GM21619 (cell line): ENCODE results near the gene LOXHD1.

Experiments
- ATAC-seq: cut with Tn5 transposase; IDR thresholded peaks from one replicate; pipeline ENCODE4 v1.9.1; 2021; ENCODE audit not compliant: unreplicated experiment

Gene LOXHD1

GRCh38 chr18:46481048-46481846 is 175.8 kb downstream of the LOXHD1 start:
- no peak for ATAC-seq

GRCh38 chr18:46480226-46480625 is 176.8 kb downstream of the LOXHD1 start:
- ATAC-seq: no peak

- no peak for ATAC-seq
These were observed 178.2 kb downstream of the LOXHD1 start for GRCh38 chr18:46478796-46479195.

GRCh38 chr18:46477425-46478011 is 179.5 kb downstream of the LOXHD1 start:
- ATAC-seq: no peak

- ATAC-seq: no peak
These were observed 181.6 kb downstream of the LOXHD1 start for GRCh38 chr18:46475390-46475752.

GRCh38 chr18:46474487-46475389 is 182.3 kb downstream of the LOXHD1 start:
- ATAC-seq: no peak

- no peak for ATAC-seq
These were observed 185.1 kb downstream of the LOXHD1 start for GRCh38 chr18:46471809-46472498.

- ATAC-seq: no peak
These were observed 186.3 kb downstream of the LOXHD1 start for GRCh38 chr18:46470714-46471113.

GRCh38 chr18:46469186-46469915 is 187.7 kb downstream of the LOXHD1 start:
- no peak for ATAC-seq

GRCh38 chr18:46468426-46469180 is 188.4 kb downstream of the LOXHD1 start:
- ATAC-seq: no peak

- ATAC-seq: no peak
These were observed 190.5 kb downstream of the LOXHD1 start for GRCh38 chr18:46466234-46467160.

GRCh38 chr18:46464926-46465655 is 191.9 kb downstream of the LOXHD1 start:
- no peak for ATAC-seq

GRCh38 chr18:46462523-46462922 is 194.5 kb downstream of the LOXHD1 start:
- no peak for ATAC-seq

- ATAC-seq: no peak
These were observed 195.0 kb downstream of the LOXHD1 start for GRCh38 chr18:46461993-46462392.

GRCh38 chr18:46460754-46461153 is 196.3 kb downstream of the LOXHD1 start:
- ATAC-seq: no peak

GRCh38 chr18:46459789-46460455 is 197.1 kb downstream of the LOXHD1 start:
- ATAC-seq: no peak

GRCh38 chr18:46458472-46458871 is 198.5 kb downstream of the LOXHD1 start:
- no peak for ATAC-seq
